Measurements from ENCODE around the gene SLC22A2.
"Not testable (repeated sequence)": the region's sequence is repeated elsewhere in the genome, so short reads cannot be mapped to it uniquely, and the experiment has no call there.

The SLC22A2 gene

GRCh38 chr6:160248538-160248937 is 10.1 kb downstream of the SLC22A2 start:
- no peak for DNase-seq (ENCODE audit: low read depth)

GRCh38 chr6:160247457-160247883 is 11.2 kb downstream of the SLC22A2 start:
- no peak for DNase-seq (ENCODE audit: low read depth)

GRCh38 chr6:160240691-160241084 is 17.9 kb downstream of the SLC22A2 start:
- no peak for DNase-seq (ENCODE audit: low read depth)

- DNase-seq (ENCODE audit: low read depth) = no peak
These were observed 18.5 kb downstream of the SLC22A2 start for GRCh38 chr6:160239929-160240690.

GRCh38 chr6:160238761-160239751 is 19.6 kb downstream of the SLC22A2 start:
- no peak for DNase-seq (ENCODE audit: low read depth)

- no peak for DNase-seq (ENCODE audit: low read depth)
These were observed 20.3 kb downstream of the SLC22A2 start for GRCh38 chr6:160238278-160238711.

GRCh38 chr6:160237597-160238275 is 20.9 kb downstream of the SLC22A2 start:
- DNase-seq (ENCODE audit: low read depth) = not testable (repeated sequence)

GRCh38 chr6:160236235-160236872 is 22.3 kb downstream of the SLC22A2 start:
- not testable (repeated sequence) for DNase-seq (ENCODE audit: low read depth)

GRCh38 chr6:160233950-160234640 is 24.5 kb downstream of the SLC22A2 start:
- DNase-seq (ENCODE audit: low read depth) = not testable (repeated sequence)

- no peak for DNase-seq (ENCODE audit: low read depth)
These were observed 30.9 kb downstream of the SLC22A2 start for GRCh38 chr6:160227769-160228161.

- DNase-seq (ENCODE audit: low read depth) = no peak
These were observed 31.4 kb downstream of the SLC22A2 start for GRCh38 chr6:160227038-160227768.

- no peak for DNase-seq (ENCODE audit: low read depth)
These were observed 32.5 kb downstream of the SLC22A2 start for GRCh38 chr6:160226118-160226591.

GRCh38 chr6:160224639-160225237 is 33.9 kb downstream of the SLC22A2 start:
- no peak for DNase-seq (ENCODE audit: low read depth)

- DNase-seq (ENCODE audit: low read depth) = no peak
These were observed 36.1 kb downstream of the SLC22A2 start for GRCh38 chr6:160222491-160222890.

GRCh38 chr6:160221918-160222317 is 36.7 kb downstream of the SLC22A2 start:
- DNase-seq (ENCODE audit: low read depth) = no peak

GRCh38 chr6:160221423-160221822 is 37.2 kb downstream of the SLC22A2 start:
- no peak for DNase-seq (ENCODE audit: low read depth)

- no peak for DNase-seq (ENCODE audit: low read depth)
These were observed 39.8 kb downstream of the SLC22A2 start for GRCh38 chr6:160218810-160219209.

- no peak for DNase-seq (ENCODE audit: low read depth)
These were observed 40.8 kb downstream of the SLC22A2 start for GRCh38 chr6:160217863-160218262.

- DNase-seq (ENCODE audit: low read depth) = no peak
These were observed 41.5 kb downstream of the SLC22A2 start for GRCh38 chr6:160217073-160217472.

GRCh38 chr6:160215232-160215631 is 43.4 kb downstream of the SLC22A2 start:
- DNase-seq (ENCODE audit: low read depth) = no peak
